Activated CD8-positive, alpha-beta memory T cell treated with anti-CD3 and anti-CD28 coated beads for 36 hours (primary cell): ENCODE results near the gene ARHGEF11. TPM values are rescaled to one million over a fixed set of nuclear protein-coding genes. Genes with fewer than 3 reads are reported as not detected.
"Not testable (repeated sequence)": the region's sequence is repeated elsewhere in the genome, so short reads cannot be mapped to it uniquely, and the experiment has no call there.

Experiments used
- CTCF ChIA-PET: fragments of 350-600 bp; sonication (Branson Sonifier 250); formaldehyde crosslinking; loops from one replicate; lab custom pipeline; 2021; ENCODE audit warnings: antibody characterized with exemption; lab: Charles Lee
- POLR2A ChIA-PET: fragments of 350-600 bp; sonication (Branson Sonifier 250); formaldehyde crosslinking; loops from one replicate; lab custom pipeline; 2021; ENCODE audit warnings: antibody characterized with exemption; lab: Charles Lee
- total RNA-seq, 2 experiments: library from RNA; stranded (reverse); gene quantifications; one replicate each; pipeline ENCODE4 v1.2.3, GENCODE V29; 2021

The ARHGEF11 gene
- total RNA-seq, 2 experiments from 2014 or later = 1.3 to 2.1 TPM

- ChIA-PET CTCF (no interaction called here), POLR2A (no interaction called here)
These were observed 103.4 kb downstream of the ARHGEF11 start for GRCh38 chr1:156942176-156942575.

- POLR2A ChIA-PET = interaction anchor here (0.6 kb wide), 1 partner anchor 9 kb away, joined by 9 read pairs; no protein-coding TSS in a partner anchor
- CTCF ChIA-PET = interaction anchor here (0.7 kb wide), 1 partner anchor 103 kb away, joined by 4 read pairs; no protein-coding TSS in a partner anchor
These were observed 103.9 kb downstream of the ARHGEF11 start for GRCh38 chr1:156941675-156942074.

- POLR2A ChIA-PET = no interaction called here
- CTCF ChIA-PET = no interaction called here
These were observed 105.7 kb downstream of the ARHGEF11 start for GRCh38 chr1:156939786-156940334.

- CTCF ChIA-PET = interaction anchor here (1.7 kb wide), 1 partner anchor 11 kb away, joined by 6 read pairs; no protein-coding TSS in a partner anchor
- POLR2A ChIA-PET = no interaction called here
These were observed 106.7 kb downstream of the ARHGEF11 start for GRCh38 chr1:156938813-156939212.

GRCh38 chr1:156937883-156938282 is 107.7 kb downstream of the ARHGEF11 start:
- ChIA-PET CTCF (interaction anchor here (0.5 to 1.7 kb wide), 3 partner anchors 10 to 115 kb away, joined by 3 to 6 read pairs (median 4); no protein-coding TSS in a partner anchor), POLR2A (no interaction called here)

- CTCF ChIA-PET = interaction anchor here (1.1 kb wide), 1 partner anchor 9 kb away, joined by 4 read pairs; no protein-coding TSS in a partner anchor
- POLR2A ChIA-PET = no interaction called here
These were observed 108.8 kb downstream of the ARHGEF11 start for GRCh38 chr1:156936721-156937220.

- CTCF ChIA-PET = interaction anchor here (1.1 kb wide), 1 partner anchor 8 kb away, joined by 4 read pairs; no protein-coding TSS in a partner anchor
- POLR2A ChIA-PET = no interaction called here
These were observed 109.4 kb downstream of the ARHGEF11 start for GRCh38 chr1:156936191-156936590.

GRCh38 chr1:156935505-156936128 is 109.9 kb downstream of the ARHGEF11 start:
- CTCF ChIA-PET = interaction anchor here (1.1 kb wide), 1 partner anchor 8 kb away, joined by 4 read pairs; no protein-coding TSS in a partner anchor

GRCh38 chr1:156933136-156933535 is 112.4 kb downstream of the ARHGEF11 start:
- ChIA-PET POLR2A (interaction anchor here (0.7 kb wide), 1 partner anchor 8 kb away, joined by 9 read pairs; no protein-coding TSS in a partner anchor), CTCF (interaction anchor here (1.4 kb wide), 1 partner anchor 44 kb away, joined by 3 read pairs; no protein-coding TSS in a partner anchor)

More at GRCh38 chr1:156935505-156936128, 109.9 kb downstream of the ARHGEF11 start:
- POLR2A ChIA-PET = no interaction called here

GRCh38 chr1:156931974-156932710 is 113.4 kb downstream of the ARHGEF11 start:
- POLR2A ChIA-PET = no interaction called here

GRCh38 chr1:156931211-156931952 is 114.2 kb downstream of the ARHGEF11 start:
- CTCF ChIA-PET = interaction anchor here (1.2 to 1.3 kb wide), 2 partner anchors 18 to 39 kb away, joined by 3 to 4 read pairs; no protein-coding TSS in a partner anchor
- POLR2A ChIA-PET = no interaction called here

More at GRCh38 chr1:156931974-156932710, 113.4 kb downstream of the ARHGEF11 start:
- CTCF ChIA-PET = interaction anchor here (1.2 to 1.3 kb wide), 2 partner anchors 17 to 39 kb away, joined by 3 to 4 read pairs; no protein-coding TSS in a partner anchor

GRCh38 chr1:156930483-156930882 is 115.1 kb downstream of the ARHGEF11 start:
- ChIA-PET POLR2A (no interaction called here), CTCF (interaction anchor here (1.5 kb wide), 1 partner anchor 10 kb away, joined by 3 read pairs; the partner anchor contains the start of gene LRRC71)

GRCh38 chr1:156929596-156930238 is 115.8 kb downstream of the ARHGEF11 start:
- ChIA-PET POLR2A (no interaction called here), CTCF (interaction anchor here (1.5 to 2.0 kb wide), 2 partner anchors 9 to 19 kb away, joined by 3 to 17 read pairs; partner anchors contain the start of gene LRRC71)

GRCh38 chr1:156928043-156928602 is 117.4 kb downstream of the ARHGEF11 start:
- ChIA-PET POLR2A (no interaction called here), CTCF (interaction anchor here (0.6 to 2.2 kb wide), 14 partner anchors 8 to 239 kb away, joined by 3 to 17 read pairs (median 4); partner anchors contain the start of gene PEAR1)

GRCh38 chr1:156927215-156928042 is 118.1 kb downstream of the ARHGEF11 start:
- POLR2A ChIA-PET = no interaction called here
- CTCF ChIA-PET = interaction anchor here (0.6 to 2.2 kb wide), 16 partner anchors 9 to 406 kb away, joined by 3 to 17 read pairs (median 4); partner anchors contain the start of gene PEAR1

- CTCF ChIA-PET = interaction anchor here (0.8 to 1.6 kb wide), 6 partner anchors 16 to 405 kb away, joined by 3 to 9 read pairs (median 8); no protein-coding TSS in a partner anchor
- POLR2A ChIA-PET = not testable (repeated sequence)
These were observed 118.8 kb downstream of the ARHGEF11 start for GRCh38 chr1:156926695-156927094.
